ENCODE results near the gene VCL. TPM values are rescaled to one million over a fixed set of nuclear protein-coding genes. Genes with fewer than 3 reads are reported as not detected.

Gene VCL
- total and polyA plus RNA-seq, 4 donors, result 4.3 to 37.8 (median 17.3) TPM

DNA sequence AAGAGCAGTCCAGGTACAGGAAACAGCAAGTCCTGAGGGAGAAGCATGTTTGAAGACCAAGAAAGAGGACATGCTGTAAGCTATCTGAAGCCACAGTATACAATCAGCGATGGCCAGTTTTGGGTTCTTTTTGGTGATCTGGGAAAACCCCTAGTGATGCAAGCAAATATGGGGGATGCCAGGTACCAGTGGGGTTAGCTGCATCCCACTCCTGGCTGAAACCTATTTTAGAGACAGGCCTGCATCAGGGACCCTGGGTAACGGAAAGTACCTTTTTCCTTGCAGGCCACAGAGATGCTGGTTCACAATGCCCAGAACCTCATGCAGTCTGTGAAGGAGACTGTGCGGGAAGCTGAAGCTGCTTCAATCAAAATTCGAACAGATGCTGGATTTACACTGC is 119.8 kb downstream of the VCL start:
- H3K4me3 ChIP-seq (ENCODE audit: low read depth in 1 of 3, low read length in 3 of 3), result no peak overlapping the region
- H3K9me3 ChIP-seq (ENCODE audit: control insufficient read depth in 4 of 4, low read length in 3 of 4), result no peaks in the 10 kb centered on the region
- no peak for DNase-seq (ENCODE audit: low spot score)
- H3K27me3 ChIP-seq (ENCODE audit: control insufficient read depth in 4 of 4, insufficient read depth in 4 of 4, low read length in 3 of 4), result no peaks in the 10 kb centered on the region
- no peak overlapping the region for H3K9ac ChIP-seq (ENCODE audit: low read depth in 1 of 2, low read length in 2 of 2)
- H3K36me3 ChIP-seq (ENCODE audit: control insufficient read depth in 4 of 4, insufficient read depth in 3 of 4, low read depth in 1 of 4, low read length in 3 of 4), result peaks cover 7 to 67% (median 39%) of the 10 kb centered on the region in 4 donors
- no peak overlapping the region for H3K27ac ChIP-seq (ENCODE audit: low read depth in 1 of 2, low read length in 2 of 2)
- H3K4me1 ChIP-seq (ENCODE audit: control insufficient read depth in 4 of 4, insufficient read depth in 4 of 4, low read length in 3 of 4), result no peaks in the 10 kb centered on the region
- TF ChIP-seq HNF4G (IDR thresholded peaks at IDR 0.05) (no peak), EGR1 (IDR thresholded peaks at IDR 0.05; ENCODE audit: low read depth in 2 of 2) (no peak), SP1 (IDR thresholded peaks at IDR 0.05) (no peak), TAF1 (conservative IDR thresholded peaks at IDR 0.05) (no peak)
- TF ChIP-seq, protein P1, sequence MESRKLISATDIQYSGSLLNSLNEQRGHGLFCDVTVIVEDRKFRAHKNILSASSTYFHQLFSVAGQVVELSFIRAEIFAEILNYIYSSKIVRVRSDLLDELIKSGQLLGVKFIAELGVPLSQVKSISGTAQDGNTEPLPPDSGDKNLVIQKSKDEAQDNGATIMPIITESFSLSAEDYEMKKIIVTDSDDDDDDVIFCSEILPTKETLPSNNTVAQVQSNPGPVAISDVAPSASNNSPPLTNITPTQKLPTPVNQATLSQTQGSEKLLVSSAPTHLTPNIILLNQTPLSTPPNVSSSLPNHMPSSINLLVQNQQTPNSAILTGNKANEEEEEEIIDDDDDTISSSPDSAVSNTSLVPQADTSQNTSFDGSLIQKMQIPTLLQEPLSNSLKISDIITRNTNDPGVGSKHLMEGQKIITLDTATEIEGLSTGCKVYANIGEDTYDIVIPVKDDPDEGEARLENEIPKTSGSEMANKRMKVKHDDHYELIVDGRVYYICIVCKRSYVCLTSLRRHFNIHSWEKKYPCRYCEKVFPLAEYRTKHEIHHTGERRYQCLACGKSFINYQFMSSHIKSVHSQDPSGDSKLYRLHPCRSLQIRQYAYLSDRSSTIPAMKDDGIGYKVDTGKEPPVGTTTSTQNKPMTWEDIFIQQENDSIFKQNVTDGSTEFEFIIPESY (IDR thresholded peaks at IDR 0.05), result no peak
- TF ChIP-seq, protein P2, sequence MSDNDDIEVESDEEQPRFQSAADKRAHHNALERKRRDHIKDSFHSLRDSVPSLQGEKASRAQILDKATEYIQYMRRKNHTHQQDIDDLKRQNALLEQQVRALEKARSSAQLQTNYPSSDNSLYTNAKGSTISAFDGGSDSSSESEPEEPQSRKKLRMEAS (IDR thresholded peaks at IDR 0.05), result no peak
- 92% methylated on average over 4 of the region's 4 CpGs for WGBS

DNA sequence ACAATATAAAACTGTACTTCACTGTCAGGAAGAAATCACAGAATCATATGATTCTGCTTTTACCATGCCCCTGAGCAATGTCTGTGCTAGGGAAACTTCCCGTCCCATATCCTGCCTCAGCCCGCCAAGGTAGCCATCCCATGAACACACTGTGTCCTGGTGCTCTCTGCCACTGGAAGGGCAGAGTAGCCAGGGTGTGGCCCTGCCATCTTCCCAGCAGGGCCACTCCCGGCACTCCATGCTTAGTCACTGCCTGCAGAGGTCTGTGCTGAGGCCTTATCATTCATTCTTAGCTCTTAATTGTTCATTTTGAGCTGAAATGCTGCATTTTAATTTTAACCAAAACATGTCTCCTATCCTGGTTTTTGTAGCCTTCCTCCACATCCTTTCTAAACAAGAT is 120.9 kb downstream of the VCL start:
- Histone ChIP-seq H3K27me3 (ENCODE audit: control insufficient read depth in 4 of 4, insufficient read depth in 4 of 4, low read length in 3 of 4) (no peaks in the 10 kb centered on the region), H3K9ac (ENCODE audit: low read depth in 1 of 2, low read length in 2 of 2) (no peak overlapping the region), H3K27ac (ENCODE audit: low read depth in 1 of 2, low read length in 2 of 2) (no peak overlapping the region), H3K36me3 (ENCODE audit: control insufficient read depth in 4 of 4, insufficient read depth in 3 of 4, low read depth in 1 of 4, low read length in 3 of 4) (peaks cover 9 to 72% (median 46%) of the 10 kb centered on the region in 4 donors), H3K4me3 (ENCODE audit: low read depth in 1 of 3, low read length in 3 of 3) (no peak overlapping the region), H3K4me1 (ENCODE audit: control insufficient read depth in 4 of 4, insufficient read depth in 4 of 4, low read length in 3 of 4) (no peaks in the 10 kb centered on the region), H3K9me3 (ENCODE audit: control insufficient read depth in 4 of 4, low read length in 3 of 4) (no peaks in the 10 kb centered on the region)
- DNase-seq (ENCODE audit: low spot score), result no peak
- WGBS, result 90% methylated on average over 3 of the region's 3 CpGs
- TF ChIP-seq, protein P3, sequence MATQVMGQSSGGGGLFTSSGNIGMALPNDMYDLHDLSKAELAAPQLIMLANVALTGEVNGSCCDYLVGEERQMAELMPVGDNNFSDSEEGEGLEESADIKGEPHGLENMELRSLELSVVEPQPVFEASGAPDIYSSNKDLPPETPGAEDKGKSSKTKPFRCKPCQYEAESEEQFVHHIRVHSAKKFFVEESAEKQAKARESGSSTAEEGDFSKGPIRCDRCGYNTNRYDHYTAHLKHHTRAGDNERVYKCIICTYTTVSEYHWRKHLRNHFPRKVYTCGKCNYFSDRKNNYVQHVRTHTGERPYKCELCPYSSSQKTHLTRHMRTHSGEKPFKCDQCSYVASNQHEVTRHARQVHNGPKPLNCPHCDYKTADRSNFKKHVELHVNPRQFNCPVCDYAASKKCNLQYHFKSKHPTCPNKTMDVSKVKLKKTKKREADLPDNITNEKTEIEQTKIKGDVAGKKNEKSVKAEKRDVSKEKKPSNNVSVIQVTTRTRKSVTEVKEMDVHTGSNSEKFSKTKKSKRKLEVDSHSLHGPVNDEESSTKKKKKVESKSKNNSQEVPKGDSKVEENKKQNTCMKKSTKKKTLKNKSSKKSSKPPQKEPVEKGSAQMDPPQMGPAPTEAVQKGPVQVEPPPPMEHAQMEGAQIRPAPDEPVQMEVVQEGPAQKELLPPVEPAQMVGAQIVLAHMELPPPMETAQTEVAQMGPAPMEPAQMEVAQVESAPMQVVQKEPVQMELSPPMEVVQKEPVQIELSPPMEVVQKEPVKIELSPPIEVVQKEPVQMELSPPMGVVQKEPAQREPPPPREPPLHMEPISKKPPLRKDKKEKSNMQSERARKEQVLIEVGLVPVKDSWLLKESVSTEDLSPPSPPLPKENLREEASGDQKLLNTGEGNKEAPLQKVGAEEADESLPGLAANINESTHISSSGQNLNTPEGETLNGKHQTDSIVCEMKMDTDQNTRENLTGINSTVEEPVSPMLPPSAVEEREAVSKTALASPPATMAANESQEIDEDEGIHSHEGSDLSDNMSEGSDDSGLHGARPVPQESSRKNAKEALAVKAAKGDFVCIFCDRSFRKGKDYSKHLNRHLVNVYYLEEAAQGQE (IDR thresholded peaks at IDR 0.05), result no peak
- TF ChIP-seq SP1 (IDR thresholded peaks at IDR 0.05) (no peak), YY1 (IDR thresholded peaks at IDR 0.05) (no peak), HNF4A (conservative IDR thresholded peaks at IDR 0.05) (no peak), NR2F2 (IDR thresholded peaks at IDR 0.05) (no peak), HNF4G (IDR thresholded peaks at IDR 0.05) (no peak), JUND (IDR thresholded peaks at IDR 0.05) (no peak), FOXA2 (IDR thresholded peaks at IDR 0.05) (no peak), EGR1 (IDR thresholded peaks at IDR 0.05; ENCODE audit: low read depth in 2 of 2) (no peak), GABPA (IDR thresholded peaks at IDR 0.05 in 1 of 2, conservative IDR thresholded peaks at IDR 0.05 in 1 of 2) (no peak), FOXA1 (IDR thresholded peaks at IDR 0.05) (no peak)
- TF ChIP-seq, protein P2 (IDR thresholded peaks at IDR 0.05), result no peak
- TF ChIP-seq, protein P1 (IDR thresholded peaks at IDR 0.05), result no peak
- TF ChIP-seq, protein P4, sequence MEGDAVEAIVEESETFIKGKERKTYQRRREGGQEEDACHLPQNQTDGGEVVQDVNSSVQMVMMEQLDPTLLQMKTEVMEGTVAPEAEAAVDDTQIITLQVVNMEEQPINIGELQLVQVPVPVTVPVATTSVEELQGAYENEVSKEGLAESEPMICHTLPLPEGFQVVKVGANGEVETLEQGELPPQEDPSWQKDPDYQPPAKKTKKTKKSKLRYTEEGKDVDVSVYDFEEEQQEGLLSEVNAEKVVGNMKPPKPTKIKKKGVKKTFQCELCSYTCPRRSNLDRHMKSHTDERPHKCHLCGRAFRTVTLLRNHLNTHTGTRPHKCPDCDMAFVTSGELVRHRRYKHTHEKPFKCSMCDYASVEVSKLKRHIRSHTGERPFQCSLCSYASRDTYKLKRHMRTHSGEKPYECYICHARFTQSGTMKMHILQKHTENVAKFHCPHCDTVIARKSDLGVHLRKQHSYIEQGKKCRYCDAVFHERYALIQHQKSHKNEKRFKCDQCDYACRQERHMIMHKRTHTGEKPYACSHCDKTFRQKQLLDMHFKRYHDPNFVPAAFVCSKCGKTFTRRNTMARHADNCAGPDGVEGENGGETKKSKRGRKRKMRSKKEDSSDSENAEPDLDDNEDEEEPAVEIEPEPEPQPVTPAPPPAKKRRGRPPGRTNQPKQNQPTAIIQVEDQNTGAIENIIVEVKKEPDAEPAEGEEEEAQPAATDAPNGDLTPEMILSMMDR (IDR thresholded peaks at IDR 0.05; ENCODE audit: low read depth, low read length, missing input control), result no peak
